GM06990 (cell line): ENCODE data around the gene AQP6.

Experiments
- DNase-seq: peaks from one replicate; pipeline ENCODE4 v3.0.0-alpha.2; 2011; ENCODE audit not compliant: insufficient read length; ENCODE audit errors: extremely low read depth
- H3K27me3 ChIP-seq: replicated peaks from 2 replicates; pipeline ENCODE4 v1.6.0; 2011; ENCODE audit warnings: low read length; ENCODE audit not compliant: control insufficient read depth, insufficient read depth
- H3K36me3 ChIP-seq: 2 replicates; pipeline ENCODE4 v1.5.1; 2011; ENCODE audit warnings: low read length; ENCODE audit not compliant: control insufficient read depth, insufficient read depth
- H3K4me3 ChIP-seq: replicated peaks from 2 replicates; pipeline ENCODE4 v1.5.1; 2011; ENCODE audit warnings: low read depth, mild to moderate bottlenecking, control low read depth, low read length
- TF ChIP-seq, protein P1 (sequence below): IDR thresholded peaks from 2 replicates; pipeline ENCODE4 v1.5.1; 2011; ENCODE audit warnings: low read length, control low read depth, mild to moderate bottlenecking, inconsistent platforms; ENCODE audit not compliant: insufficient read depth, poor library complexity, severe bottlenecking

Gene AQP6

DNA sequence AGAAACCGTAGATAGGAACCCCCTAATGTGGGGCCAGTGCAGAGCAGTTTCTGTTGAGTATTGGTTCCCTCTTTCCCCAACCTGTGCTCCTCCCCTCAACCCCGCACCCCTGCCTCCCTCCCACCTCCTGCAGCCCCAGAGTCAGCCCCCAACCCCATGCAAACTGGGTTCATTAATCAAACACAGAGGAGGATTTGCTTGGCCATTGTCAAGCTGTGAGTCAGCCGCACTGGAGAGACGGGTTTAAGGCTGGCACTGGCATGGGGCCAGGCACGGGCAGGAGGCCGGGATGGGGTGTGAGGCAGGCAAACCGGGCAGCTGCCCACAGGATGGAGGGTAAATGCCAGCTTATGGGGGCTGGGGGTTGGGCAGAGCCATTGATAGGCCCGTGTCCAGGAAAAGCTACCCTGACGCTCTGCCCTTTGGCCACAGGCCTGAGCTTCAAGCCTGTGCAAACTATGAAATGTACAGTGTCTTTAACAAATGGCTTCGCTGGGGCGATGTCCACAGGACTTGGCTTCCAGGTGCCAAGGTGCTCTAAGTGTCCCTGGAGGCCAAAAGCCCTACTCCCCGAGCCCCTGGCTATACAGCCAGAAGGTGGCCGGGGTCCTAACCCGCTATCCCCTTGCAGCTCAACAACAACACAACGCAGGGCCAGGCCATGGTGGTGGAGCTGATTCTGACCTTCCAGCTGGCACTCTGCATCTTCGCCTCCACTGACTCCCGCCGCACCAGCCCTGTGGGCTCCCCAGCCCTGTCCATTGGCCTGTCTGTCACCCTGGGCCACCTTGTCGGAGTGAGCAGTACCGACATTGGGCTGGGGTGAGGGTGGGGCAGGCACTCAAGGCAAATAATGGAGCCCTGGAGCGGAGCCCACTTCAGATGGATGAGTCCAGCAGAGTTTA lies 9.6 kb upstream of the AQP6 start:
- H3K27me3 ChIP-seq: peaks cover 3% of the 10 kb centered on the region
- no peaks in the 10 kb centered on the region for H3K36me3 ChIP-seq
- DNase-seq: no peak
- TF ChIP-seq, protein P1, sequence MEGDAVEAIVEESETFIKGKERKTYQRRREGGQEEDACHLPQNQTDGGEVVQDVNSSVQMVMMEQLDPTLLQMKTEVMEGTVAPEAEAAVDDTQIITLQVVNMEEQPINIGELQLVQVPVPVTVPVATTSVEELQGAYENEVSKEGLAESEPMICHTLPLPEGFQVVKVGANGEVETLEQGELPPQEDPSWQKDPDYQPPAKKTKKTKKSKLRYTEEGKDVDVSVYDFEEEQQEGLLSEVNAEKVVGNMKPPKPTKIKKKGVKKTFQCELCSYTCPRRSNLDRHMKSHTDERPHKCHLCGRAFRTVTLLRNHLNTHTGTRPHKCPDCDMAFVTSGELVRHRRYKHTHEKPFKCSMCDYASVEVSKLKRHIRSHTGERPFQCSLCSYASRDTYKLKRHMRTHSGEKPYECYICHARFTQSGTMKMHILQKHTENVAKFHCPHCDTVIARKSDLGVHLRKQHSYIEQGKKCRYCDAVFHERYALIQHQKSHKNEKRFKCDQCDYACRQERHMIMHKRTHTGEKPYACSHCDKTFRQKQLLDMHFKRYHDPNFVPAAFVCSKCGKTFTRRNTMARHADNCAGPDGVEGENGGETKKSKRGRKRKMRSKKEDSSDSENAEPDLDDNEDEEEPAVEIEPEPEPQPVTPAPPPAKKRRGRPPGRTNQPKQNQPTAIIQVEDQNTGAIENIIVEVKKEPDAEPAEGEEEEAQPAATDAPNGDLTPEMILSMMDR: no peak
- no peak overlapping the region for H3K4me3 ChIP-seq

DNA sequence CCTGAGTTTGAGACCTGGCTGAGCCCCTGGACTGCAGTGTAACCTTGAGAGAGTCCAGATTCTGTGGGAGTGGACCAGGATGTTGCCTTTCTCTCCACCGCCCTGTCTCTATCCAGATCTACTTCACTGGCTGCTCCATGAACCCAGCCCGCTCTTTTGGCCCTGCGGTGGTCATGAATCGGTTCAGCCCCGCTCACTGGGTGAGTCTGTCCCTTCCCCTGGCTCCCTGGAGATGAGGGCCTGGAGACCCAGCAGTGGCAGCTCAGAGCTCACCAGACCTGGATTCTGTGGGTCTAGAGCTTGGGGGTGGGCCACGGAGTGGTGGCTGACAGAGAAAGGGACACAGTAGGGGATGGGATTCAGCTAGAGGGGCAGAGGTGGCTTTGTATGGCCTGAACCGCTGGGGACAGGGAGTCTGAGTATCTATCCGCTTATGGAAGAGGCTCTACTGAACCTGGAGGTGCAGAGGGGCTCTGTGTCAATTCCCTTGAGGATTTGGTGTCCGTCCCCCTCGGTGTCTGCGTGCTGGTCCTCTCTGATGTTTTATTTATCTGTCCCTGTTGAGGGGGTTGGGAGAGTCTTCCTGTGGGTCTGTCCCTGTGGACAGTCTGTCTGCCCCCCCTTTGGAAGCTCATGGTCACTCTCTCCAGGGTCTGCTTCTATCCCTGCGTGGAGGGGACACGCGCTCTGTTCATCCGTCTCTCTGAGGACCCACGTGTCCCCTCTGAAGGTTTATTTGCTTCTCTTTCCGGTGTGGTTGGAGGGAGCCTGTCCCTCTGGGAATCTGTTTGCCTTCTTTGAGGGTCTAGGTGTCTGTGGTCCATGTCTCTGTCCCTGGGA lies 8.6 kb upstream of the AQP6 start:
- TF ChIP-seq, protein P1: no peak
- Histone ChIP-seq H3K27me3 (peaks cover 3% of the 10 kb centered on the region), H3K4me3 (no peak overlapping the region)

DNA sequence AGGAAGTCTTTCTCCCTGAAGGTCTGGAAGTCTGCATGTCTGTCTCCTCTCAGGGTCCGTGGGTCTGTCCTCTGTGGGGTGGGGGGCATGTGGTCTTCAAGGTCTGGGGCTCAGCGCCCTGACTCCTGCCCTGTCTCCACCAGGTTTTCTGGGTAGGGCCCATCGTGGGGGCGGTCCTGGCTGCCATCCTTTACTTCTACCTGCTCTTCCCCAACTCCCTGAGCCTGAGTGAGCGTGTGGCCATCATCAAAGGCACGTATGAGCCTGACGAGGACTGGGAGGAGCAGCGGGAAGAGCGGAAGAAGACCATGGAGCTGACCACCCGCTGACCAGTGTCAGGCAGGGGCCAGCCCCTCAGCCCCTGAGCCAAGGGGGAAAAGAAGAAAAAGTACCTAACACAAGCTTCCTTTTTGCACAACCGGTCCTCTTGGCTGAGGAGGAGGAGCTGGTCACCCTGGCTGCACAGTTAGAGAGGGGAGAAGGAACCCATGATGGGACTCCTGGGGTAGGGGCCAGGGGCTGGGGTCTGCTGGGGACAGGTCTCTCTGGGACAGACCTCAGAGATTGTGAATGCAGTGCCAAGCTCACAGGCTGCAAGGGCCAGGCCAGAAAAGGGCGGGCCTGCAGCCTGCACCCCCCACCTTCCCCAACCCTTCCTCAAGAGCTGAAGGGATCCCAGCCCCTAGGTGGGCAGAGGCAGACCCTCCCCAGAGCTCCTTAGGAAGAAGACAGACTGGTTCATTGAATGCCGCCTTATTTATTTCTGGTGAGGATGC lies 7.7 kb upstream of the AQP6 start:
- H3K27me3 ChIP-seq: peaks cover 3% of the 10 kb centered on the region
- no peaks in the 10 kb centered on the region for H3K36me3 ChIP-seq
- no peak overlapping the region for H3K4me3 ChIP-seq
- TF ChIP-seq, protein P1: no peak
- DNase-seq: no peak

More for the DNA sequence above, 8.6 kb upstream of the AQP6 start:
- no peaks in the 10 kb centered on the region for H3K36me3 ChIP-seq
- no peak for DNase-seq

DNA sequence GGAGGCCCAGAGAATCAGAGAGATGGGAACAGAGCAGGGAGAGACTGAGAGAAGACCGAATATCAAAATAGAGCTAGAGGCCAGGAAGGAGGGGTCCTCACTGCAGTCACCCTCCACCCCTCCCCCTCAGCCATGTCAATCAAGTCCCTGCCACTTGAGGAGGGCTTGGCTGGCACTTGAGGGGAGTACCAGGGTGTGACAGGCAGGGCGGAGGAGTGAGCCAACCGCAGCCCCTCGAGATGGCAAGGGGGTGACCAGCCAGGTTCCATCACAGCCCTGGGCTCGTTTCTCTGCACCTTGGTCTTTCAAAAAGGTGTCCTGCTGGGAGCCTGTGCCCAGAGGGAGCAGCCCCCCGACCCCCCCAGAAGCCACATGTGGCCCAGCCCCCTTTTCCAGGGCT lies 6.9 kb upstream of the AQP6 start:
- Histone ChIP-seq H3K4me3 (no peak overlapping the region), H3K36me3 (no peaks in the 10 kb centered on the region), H3K27me3 (peaks cover 2% of the 10 kb centered on the region)
- DNase-seq: no peak
- TF ChIP-seq, protein P1: no peak

DNA sequence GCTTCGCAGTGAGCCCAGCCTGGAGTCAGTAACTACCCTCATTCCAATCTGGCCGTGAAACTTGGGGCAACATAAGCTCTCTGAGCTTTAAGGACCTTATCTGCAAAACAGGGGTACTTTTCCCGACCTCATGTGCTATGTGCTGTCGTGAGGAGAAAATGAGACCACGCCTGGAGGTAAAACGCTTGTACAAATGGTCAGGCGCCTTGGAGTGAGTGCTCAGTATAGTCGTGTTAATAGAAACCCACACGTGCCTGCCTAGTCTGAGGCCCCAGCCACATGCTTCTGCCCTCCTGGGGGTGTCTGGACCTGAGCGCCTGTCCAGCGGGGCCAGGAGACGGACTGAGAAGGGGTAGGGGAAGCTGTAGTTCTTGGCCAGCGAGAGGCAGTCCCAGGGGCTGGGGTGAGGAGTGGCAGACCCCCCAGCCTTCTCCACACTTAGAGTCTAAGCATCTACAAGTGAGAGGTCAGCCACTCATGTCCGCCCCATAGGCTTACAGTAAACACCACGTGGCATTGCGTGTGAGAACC lies 6.2 kb upstream of the AQP6 start:
- H3K27me3 ChIP-seq: peaks cover 1% of the 10 kb centered on the region
- TF ChIP-seq, protein P1: no peak
- no peak overlapping the region for H3K4me3 ChIP-seq
- DNase-seq: no peak
- H3K36me3 ChIP-seq: no peaks in the 10 kb centered on the region
